Colonic mucosa (tissue), 4 donors: ENCODE results near the gene POLR3A. TPM values are rescaled to one million over a fixed set of nuclear protein-coding genes. Genes with fewer than 3 reads are reported as not detected.
A peak's percentile ranks its signal among the peaks of the same experiment; 100 is the strongest.
"Not testable (repeated sequence)": the region's sequence is repeated elsewhere in the genome, so short reads cannot be mapped to it uniquely, and the experiment has no call there.

Experiments used
- DNase-seq: peaks from one replicate; pipeline ENCODE4 v3.0.0-alpha.2; 2020
- H3K27ac ChIP-seq: fragments of 200-600 bp; one replicate; pipeline ENCODE4 v1.8.0; 2021
- H3K27me3 ChIP-seq: fragments of 200-600 bp; one replicate; pipeline ENCODE4 v1.8.0; 2021
- H3K36me3 ChIP-seq: fragments of 200-600 bp; one replicate; pipeline ENCODE4 v1.8.0; 2021
- H3K4me1 ChIP-seq: fragments of 200-600 bp; one replicate; pipeline ENCODE4 v1.8.0; 2021; ENCODE audit warnings: mild to moderate bottlenecking
- H3K4me3 ChIP-seq: fragments of 200-600 bp; one replicate; pipeline ENCODE4 v1.8.0; 2021
- H3K9ac ChIP-seq, 2 donors: one replicate each; pipeline ENCODE4 v1.7.0; 2013; ENCODE audit warnings: control low read depth in 2 of 2, low read depth in 2 of 2, low read length in 2 of 2
- H3K9me3 ChIP-seq: fragments of 200-600 bp; one replicate; pipeline ENCODE4 v1.8.0; 2021
- CTCF ChIP-seq: fragments of 200-600 bp; IDR thresholded peaks from one replicate; pipeline ENCODE4 v1.8.0; 2022; ENCODE audit warnings: antibody characterized with exemption, mild to moderate bottlenecking
- intact Hi-C: fragments of 100-400 bp; cut with DNase I; formaldehyde crosslinking; loops from one replicate; pipeline ENCODE4 v1.14.1; 2022
- total RNA-seq, 2 donors: library from RNA; stranded (reverse); fragmentation: NEBNext Ultra II Directional in 1 of 2; extraction: Animal tissue kit (Norgen Biotek cat#: 25700) in 1 of 2; gene quantifications; one replicate each; pipeline ENCODE4 v1.2.1, GENCODE V29; 2021
- donor health status: healthy.
- donor health status: DM: no; HTN: no; CAD: no.
- donor health status: DM: no; HTN: no; CAD: no.

POLR3A gene
- 10 to 100 TPM; 11.3 to 14.6 TPM for total RNA-seq

DNA sequence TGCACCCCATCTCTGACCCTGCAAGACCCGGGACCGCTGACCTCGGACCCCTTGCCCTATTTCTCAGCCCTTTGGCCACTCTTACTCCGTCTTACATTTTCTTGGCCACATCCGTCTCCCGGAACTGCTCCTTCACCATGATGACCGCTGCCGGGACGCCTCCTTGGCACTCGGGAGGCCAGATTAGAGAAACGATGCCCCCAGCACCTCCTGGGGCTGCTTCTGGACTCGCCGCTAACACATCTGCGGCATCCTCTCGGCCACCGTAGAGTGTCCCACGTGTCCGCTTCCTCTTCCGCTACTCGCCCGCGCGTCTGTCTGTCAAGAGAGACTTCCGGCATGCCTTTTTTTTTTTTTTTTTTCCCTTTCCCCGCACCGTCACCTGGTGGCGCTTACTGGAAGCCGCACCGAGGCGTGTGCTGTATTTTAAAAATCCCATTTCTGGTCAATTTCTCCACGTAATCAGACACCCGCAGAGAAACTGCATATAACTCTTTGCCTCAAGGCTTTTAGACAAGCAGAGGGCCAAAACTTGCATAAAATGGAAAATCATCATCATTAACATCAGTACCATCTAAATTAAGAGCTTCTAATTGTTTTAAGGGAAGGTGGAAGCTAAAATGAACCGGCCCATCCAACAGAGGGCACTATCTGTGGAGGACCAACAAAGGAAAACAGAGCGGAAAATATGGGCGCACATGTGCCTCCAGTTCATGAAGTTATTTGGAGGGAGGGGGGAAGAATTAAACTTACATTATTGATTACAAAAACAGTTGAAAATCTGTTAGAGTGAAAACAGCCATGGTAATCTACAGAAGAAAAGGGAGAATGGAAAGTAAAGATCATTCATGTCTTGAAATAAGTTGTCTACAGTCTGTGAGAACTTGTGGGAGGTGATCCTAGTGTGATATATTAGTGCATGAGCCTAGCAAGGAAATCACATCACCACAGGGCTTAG lies at the start of gene POLR3A:
POLR3A (minus strand) TSS at position 247 of the 958 bp plus-strand sequence; CDS start at position 139, 108 bp downstream.
- Histone ChIP-seq H3K9ac (peak within 1 kb of the TSS; percentile 74 to 85), H3K4me1 (peaks cover 10% of the 10 kb centered on the region), H3K4me3 (peak within 1 kb of the TSS; percentile 98), H3K27ac (peak within 1 kb of the TSS; percentile 82), H3K27me3 (no peaks in the 10 kb centered on the region), H3K36me3 (no peaks in the 10 kb centered on the region), H3K9me3 (no peaks in the 10 kb centered on the region)
- DNase-seq, result peak; percentile 93
- TF ChIP-seq CTCF, result peak; percentile 60
- intact Hi-C loops, result loop anchor here (5.0 to 10.0 kb wide), 2 partner anchors 105 to 182 kb away; partner anchors contain the start of gene DLG5

DNA sequence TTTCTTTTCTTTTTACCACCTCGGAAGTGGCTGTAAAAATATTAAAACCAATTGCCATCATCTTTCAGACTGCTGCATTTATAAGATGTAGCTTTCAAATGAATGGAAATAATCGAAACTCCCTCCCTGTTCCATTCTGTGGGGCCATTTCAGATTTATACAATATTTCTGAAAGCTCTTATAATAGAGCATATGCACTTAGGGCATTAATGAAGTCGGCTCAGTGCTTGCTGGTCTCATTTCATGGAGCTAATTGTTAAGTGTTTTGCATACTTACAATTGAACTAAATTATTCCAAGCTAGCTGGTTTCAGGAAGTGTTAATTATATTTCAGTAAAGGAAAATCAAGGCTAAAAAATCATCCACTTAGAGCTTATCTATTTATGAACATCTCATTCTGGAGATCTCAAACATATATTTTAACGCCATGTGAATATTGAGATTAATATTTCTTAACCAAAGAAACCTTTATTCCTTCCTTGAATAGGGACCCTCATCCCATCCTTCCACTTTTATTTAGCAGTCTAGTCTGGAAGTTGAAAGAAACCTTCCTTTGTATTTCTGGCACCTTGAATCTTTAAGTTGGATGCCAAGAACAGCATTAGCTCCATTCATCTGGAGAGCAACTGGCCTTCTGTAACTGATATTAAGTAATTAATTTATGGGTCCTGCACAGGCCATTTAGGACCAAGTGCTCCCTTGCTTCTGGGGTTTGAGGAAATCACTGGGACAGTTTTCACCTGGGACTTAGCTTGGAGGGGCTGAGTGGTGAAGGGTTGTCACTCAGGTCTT lies 49.4 kb upstream of the POLR3A start:
- no peak overlapping the region for H3K27ac ChIP-seq
- no peaks in the 10 kb centered on the region for H3K27me3 ChIP-seq
- no peak for TF ChIP-seq CTCF
- H3K4me3 ChIP-seq, result no peak overlapping the region
- H3K36me3 ChIP-seq, result no peaks in the 10 kb centered on the region
- intact Hi-C loops, result no loop called here
- H3K9ac ChIP-seq, result no peak overlapping the region
- DNase-seq, result no peak
- no peaks in the 10 kb centered on the region for H3K4me1 ChIP-seq
- no peaks in the 10 kb centered on the region for H3K9me3 ChIP-seq

DNA sequence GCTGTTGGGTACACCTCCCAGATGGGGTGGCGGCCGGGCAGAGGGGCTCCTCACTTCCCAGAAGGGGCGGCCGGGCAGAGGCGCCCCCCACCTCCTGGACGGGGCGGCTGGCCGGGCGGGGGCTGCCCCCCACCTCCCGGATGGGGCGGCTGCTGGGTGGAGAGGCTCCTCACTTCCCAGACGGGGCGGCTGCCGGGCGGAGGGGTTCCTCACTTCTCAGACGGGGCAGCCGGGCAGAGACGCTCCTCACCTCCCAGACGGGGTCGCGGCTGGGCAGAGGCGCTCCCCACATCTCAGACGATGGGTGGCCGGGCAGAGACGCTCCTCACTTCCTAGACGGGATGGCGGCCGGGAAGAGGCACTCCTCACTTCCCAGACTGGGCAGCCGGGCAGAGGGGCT lies 46.5 kb upstream of the POLR3A start:
- H3K9ac ChIP-seq, DNase-seq, H3K9me3 ChIP-seq, H3K4me3 ChIP-seq, H3K27me3 ChIP-seq, H3K27ac ChIP-seq, intact Hi-C loops, H3K36me3 ChIP-seq, H3K4me1 ChIP-seq: not testable (repeated sequence)

- Histone ChIP-seq H3K36me3 (no peaks in the 10 kb centered on the region), H3K27ac (no peak overlapping the region), H3K27me3 (no peaks in the 10 kb centered on the region), H3K9ac (no peak overlapping the region), H3K9me3 (no peaks in the 10 kb centered on the region), H3K4me3 (no peak overlapping the region), H3K4me1 (no peaks in the 10 kb centered on the region)
- no peak for DNase-seq
- intact Hi-C loops, result no loop called here
- no peak for TF ChIP-seq CTCF
These were observed 43.2 kb upstream of the POLR3A start for GRCh38 chr10:78072504-78072903.

DNA sequence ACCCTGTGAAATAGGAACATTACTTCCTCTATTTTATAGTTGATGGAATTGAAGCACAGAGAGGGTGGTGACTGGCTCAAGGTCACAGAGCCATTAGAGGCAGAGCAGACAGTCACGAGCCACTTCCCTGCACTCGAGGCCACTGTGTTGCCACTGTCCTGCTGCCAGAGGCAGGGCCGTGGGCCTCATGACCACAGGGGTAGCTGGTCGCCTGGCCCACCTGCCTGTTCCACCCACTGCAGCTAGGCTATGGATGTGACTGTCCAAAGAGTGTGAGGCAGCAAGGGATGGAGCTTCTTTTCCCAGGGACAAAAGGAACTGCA lies 42.5 kb upstream of the POLR3A start:
- no peak for TF ChIP-seq CTCF
- H3K4me3 ChIP-seq, result no peak overlapping the region
- intact Hi-C loops, result no loop called here

More for the DNA sequence above, 42.5 kb upstream of the POLR3A start:
- no peak overlapping the region for H3K27ac ChIP-seq
- no peaks in the 10 kb centered on the region for H3K4me1 ChIP-seq
- no peak for DNase-seq
- H3K9ac ChIP-seq, result no peak overlapping the region
- H3K36me3 ChIP-seq, result no peaks in the 10 kb centered on the region
- H3K27me3 ChIP-seq, result no peaks in the 10 kb centered on the region
- H3K9me3 ChIP-seq, result no peaks in the 10 kb centered on the region
